ENCODE measurements around the gene ADGRA1.

DNA sequence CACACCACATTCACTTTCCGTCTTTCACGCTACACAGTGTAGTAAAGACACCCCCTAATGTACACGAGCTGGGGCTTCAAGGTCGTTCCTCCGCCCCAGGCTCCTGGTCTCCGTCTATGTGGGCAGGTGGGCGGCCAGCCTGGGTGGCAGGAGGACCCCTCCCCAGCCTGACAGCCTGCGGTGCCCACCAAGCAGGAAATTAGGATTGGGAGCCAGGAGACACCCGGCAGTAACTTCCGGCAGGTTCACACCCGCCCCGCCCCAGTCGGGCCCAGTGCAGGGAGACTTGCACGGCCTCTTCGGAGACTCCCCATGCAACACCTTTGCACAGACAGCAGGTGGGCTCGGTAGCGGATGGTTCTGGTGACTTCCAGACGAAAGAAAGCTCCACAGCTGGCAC is 27.7 kb upstream of the ADGRA1 start:
- no peak for TF ChIP-seq POLR2A (IDR thresholded peaks at IDR 0.05)
- TF ChIP-seq CTCF (IDR thresholded peaks at IDR 0.05) = no peak

Measured in prostate gland (tissue), 2 donors.